ENCODE data around the gene POLR2H.

Gene POLR2H

DNA sequence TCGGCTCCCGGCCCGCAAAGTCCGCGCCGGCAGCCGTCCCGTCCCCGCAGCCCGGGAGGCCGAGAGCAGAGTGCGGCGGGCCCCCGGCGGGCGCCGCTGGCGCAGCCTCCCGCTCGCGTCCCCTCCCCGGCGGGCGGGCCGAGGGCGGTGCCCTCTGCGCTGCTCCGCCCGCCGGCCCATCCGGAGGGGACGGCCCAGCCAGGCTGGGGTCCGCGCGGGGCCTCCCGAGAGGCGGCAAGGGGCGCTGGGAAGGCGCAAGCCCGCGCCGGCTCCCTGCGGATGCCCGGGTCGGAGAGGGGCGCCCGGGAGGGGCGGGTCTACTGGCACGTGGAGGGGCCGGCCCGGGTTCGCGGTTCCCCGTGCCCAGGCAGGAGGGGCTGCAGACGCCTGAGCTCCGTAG, at the start of gene POLR2H, which contains the start of gene CLCN2:
POLR2H (plus strand) TSS at position 179 of the 400 bp plus-strand sequence. CDS start 1,783 bp downstream, outside the sequence.
CLCN2 (minus strand) TSS at position 74 of the 400 bp plus-strand sequence. CDS start 126 bp downstream, outside the sequence.
- DNase-seq (ENCODE audit: low read depth): peak; percentile 32

DNA sequence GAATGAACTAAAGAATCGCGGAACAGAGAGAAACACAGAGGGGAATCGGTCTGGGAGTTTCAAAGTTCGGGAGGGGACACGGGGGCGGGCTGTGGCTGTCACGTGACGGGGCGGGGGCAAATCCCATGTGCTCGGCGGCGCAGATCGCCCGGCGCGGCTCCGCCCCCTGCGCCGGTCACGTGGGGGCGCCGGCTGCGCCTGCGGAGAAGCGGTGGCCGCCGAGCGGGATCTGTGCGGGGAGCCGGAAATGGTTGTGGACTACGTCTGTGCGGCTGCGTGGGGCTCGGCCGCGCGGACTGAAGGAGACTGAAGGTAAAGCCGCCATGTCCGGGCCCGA, 47.2 kb upstream of the POLR2H start, which contains the start of gene EIF4G1:
EIF4G1 (plus strand) TSS at position 244 of the 337 bp plus-strand sequence. CDS start 1,191 bp downstream, outside the sequence.
- peak; percentile 89 for DNase-seq (ENCODE audit: low read depth)

GRCh38 chr3:184314700-184315542, 46.6 kb upstream of the POLR2H start:
- DNase-seq (ENCODE audit: low read depth): peak; percentile 62

GRCh38 chr3:184315543-184315867, 46.0 kb upstream of the POLR2H start:
- no peak for DNase-seq (ENCODE audit: low read depth)

- DNase-seq (ENCODE audit: low read depth): no peak
These were observed 45.4 kb upstream of the POLR2H start for GRCh38 chr3:184315871-184316661.

GRCh38 chr3:184316792-184317191, 44.7 kb upstream of the POLR2H start:
- DNase-seq (ENCODE audit: low read depth): no peak

GRCh38 chr3:184317201-184317600, 44.3 kb upstream of the POLR2H start:
- no peak for DNase-seq (ENCODE audit: low read depth)

- DNase-seq (ENCODE audit: low read depth): no peak
These were observed 41.4 kb upstream of the POLR2H start for GRCh38 chr3:184320104-184320445.

GRCh38 chr3:184321666-184322065, 39.8 kb upstream of the POLR2H start:
- DNase-seq (ENCODE audit: low read depth): no peak

- DNase-seq (ENCODE audit: low read depth): no peak
These were observed 38.6 kb upstream of the POLR2H start for GRCh38 chr3:184322731-184323487.

DNA sequence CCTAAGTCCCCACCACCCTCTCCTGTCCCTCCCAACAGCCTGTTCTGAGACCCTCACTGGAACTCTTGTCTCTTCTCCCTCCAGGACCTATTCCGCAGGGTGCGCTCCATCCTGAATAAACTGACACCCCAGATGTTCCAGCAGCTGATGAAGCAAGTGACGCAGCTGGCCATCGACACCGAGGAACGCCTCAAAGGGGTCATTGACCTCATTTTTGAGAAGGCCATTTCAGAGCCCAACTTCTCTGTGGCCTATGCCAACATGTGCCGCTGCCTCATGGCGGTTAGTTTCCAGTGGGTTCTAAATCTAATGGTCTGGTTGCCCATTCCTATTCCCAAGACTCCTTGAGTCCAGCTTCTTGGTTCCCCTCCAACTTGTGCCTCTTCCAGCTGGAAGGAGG, 37.8 kb upstream of the POLR2H start:
- DNase-seq (ENCODE audit: low read depth): no peak

- DNase-seq (ENCODE audit: low read depth): no peak
These were observed 36.2 kb upstream of the POLR2H start for GRCh38 chr3:184325269-184325668.

- DNase-seq (ENCODE audit: low read depth): no peak
These were observed 35.7 kb upstream of the POLR2H start for GRCh38 chr3:184325715-184326369.

- no peak for DNase-seq (ENCODE audit: low read depth)
These were observed 34.3 kb upstream of the POLR2H start for GRCh38 chr3:184327171-184327570.

DNA sequence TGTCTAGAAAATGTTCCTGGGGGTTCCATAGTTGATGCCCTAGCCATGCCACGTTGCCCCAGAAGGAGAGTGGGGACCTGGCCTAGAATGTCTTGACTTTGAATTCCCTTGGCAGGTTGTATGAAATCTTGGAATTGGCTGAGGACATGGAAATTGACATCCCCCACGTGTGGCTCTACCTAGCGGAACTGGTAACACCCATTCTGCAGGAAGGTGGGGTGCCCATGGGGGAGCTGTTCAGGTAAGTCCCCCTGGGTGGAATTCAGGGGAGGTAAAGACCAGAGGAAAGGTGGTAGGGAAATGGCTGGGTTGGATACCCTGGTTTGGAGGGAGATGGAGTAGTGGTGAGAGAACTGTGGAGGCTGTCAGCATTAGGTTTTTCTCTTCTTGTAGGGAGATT, 33.0 kb upstream of the POLR2H start:
- no peak for DNase-seq (ENCODE audit: low read depth)

- DNase-seq (ENCODE audit: low read depth): no peak
These were observed 29.0 kb upstream of the POLR2H start for GRCh38 chr3:184332370-184333090.

DNA sequence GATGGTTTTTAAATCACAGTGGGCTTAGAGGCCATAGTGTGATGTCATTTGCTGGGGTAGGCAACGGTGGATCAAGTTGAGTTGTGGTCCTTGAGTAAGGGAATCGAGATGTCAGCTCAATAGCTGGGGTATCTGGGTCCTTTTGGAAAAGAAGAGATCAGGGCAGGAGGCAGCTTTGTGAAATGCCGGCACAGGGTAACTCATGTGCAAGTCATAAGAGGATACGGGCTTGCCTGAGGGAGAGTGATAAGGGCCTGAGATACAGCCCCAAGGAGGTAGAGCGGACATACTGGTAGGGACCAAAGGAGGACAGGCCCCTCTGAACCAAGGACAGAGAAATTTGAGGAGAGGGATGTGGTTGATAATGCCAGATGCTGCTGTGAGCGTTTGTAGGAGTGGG, 28.3 kb upstream of the POLR2H start:
- no peak for DNase-seq (ENCODE audit: low read depth)

GRCh38 chr3:184333700-184334099, 27.8 kb upstream of the POLR2H start:
- DNase-seq (ENCODE audit: low read depth): no peak

DNA sequence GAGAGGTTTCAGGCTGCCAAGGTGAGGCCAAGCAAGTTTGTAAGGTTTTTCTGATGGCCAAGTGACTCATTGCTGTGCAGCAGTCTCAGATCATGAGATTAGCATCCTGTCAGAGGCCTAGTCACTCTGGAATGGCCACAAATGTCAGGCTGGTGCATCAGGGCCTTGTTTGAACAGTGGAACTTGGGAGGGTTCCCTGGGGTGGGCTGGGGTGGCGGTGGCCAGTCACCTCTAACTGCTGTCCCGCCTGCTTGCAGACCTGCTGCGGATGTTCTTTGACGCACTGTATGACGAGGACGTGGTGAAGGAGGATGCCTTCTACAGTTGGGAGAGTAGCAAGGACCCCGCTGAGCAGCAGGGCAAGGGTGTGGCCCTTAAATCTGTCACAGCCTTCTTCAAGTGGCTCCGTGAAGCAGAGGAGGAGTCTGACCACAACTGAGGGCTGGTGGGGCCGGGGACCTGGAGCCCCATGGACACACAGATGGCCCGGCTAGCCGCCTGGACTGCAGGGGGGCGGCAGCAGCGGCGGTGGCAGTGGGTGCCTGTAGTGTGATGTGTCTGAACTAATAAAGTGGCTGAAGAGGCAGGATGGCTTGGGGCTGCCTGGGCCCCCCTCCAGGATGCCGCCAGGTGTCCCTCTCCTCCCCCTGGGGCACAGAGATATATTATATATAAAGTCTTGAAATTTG, 26.9 kb upstream of the POLR2H start:
- DNase-seq (ENCODE audit: low read depth): no peak

DNA sequence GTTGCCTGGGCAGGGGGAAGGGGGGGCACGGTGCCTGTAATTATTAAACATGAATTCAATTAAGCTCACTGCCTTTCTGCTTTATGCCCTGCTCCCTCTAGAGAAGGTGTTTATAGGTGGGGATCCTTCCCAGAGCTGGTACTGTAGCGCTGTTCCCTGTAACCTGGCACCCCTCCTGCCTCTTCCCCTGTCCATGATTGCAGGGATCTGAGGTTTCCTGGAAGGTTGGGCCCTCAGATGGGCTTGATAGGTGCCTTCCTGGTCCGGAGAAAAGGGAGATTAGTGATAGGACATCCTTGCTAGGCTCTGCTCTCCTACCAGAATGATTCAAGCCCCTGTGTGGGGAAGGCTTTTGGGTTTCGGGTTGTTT, 26.2 kb upstream of the POLR2H start:
- no peak for DNase-seq (ENCODE audit: low read depth)

Measured in stimulated activated CD8-positive, alpha-beta memory T cell treated with anti-CD3 and anti-CD28 coated beads, Interleukin-12 subunit alpha, Interleukin-12 subunit beta, amount 100 ng/mL, for 4 hours (primary cell).